Chondrocyte (in vitro differentiated cells): Measurements from ENCODE around the gene CILP. TPM values are rescaled to one million over a fixed set of nuclear protein-coding genes. Genes with fewer than 3 reads are reported as not detected.

Experiments
- DNase-seq: peaks from one replicate; pipeline ENCODE4 v3.0.0; 2021; ENCODE audit warnings: mixed read lengths, low spot score
- H3K27ac Mint-ChIP-seq: one replicate; pipeline ENCODE4 v1.8.0; 2021; ENCODE audit warnings: mild to moderate bottlenecking, moderate library complexity, mixed read lengths; ENCODE audit not compliant: unreplicated experiment
- H3K27me3 Mint-ChIP-seq: 2 replicates; pipeline ENCODE4 v1.8.0; 2021; ENCODE audit warnings: low read depth, mixed read lengths
- H3K36me3 Mint-ChIP-seq: 2 replicates; pipeline ENCODE4 v1.8.0; 2021; ENCODE audit warnings: low read depth, mixed read lengths
- H3K4me1 Mint-ChIP-seq: 2 replicates; pipeline ENCODE4 v1.8.0; 2021; ENCODE audit warnings: low read depth, mild to moderate bottlenecking, mixed read lengths
- H3K4me3 Mint-ChIP-seq: one replicate; pipeline ENCODE4 v1.8.0; 2021; ENCODE audit warnings: mild to moderate bottlenecking, moderate library complexity, mixed read lengths; ENCODE audit not compliant: unreplicated experiment
- H3K9me3 Mint-ChIP-seq: 2 replicates; pipeline ENCODE4 v1.8.0; 2021; ENCODE audit warnings: low read depth, mixed read lengths
- CTCF ChIP-seq: fragments of 200-600 bp; sonication (generic); IDR thresholded peaks from 2 replicates; pipeline ENCODE4 v1.5.0; 2021; ENCODE audit warnings: antibody characterized with exemption, mild to moderate bottlenecking, moderate library complexity
- total RNA-seq: library from RNA; stranded (reverse); gene quantifications from 3 replicates; pipeline ENCODE4 v1.2.1, GENCODE V29; 2021

Gene CILP
- total RNA-seq, 1 donor from 2014 or later, result 0.22 TPM

DNA sequence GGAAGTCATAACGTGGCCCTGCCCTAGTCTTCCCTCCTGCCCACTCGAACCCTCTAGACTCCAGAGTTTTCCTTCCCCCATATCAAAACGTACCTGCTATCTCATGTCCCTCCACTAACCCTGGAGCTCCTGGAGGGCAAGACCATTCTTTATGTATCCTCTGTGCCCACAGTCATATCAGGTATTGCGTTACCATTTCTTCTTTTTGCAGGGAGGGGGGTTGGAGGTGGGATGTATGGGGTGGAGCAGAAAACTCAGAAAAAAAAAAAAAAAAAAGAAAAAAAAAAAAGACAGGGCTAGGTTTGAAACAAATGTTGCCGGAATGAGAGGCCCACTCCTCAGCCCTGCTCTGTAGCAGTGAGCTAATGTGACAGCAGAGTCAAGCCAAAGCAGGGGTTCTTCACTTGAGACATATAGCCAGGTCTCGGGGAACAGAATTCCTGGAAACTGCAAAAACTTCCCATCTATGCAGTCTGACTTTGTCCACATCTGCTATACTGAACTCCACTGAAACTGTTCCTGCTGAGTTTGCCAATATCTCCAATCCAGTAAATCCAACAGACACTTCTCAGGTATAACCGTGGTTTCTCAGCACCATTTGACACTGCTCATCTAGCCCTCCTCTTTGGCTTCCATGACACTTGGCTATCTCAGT is 44.3 kb upstream of the CILP start:
- H3K27me3 Mint-ChIP-seq, result no peaks in the 10 kb centered on the region
- H3K4me1 Mint-ChIP-seq, result no peaks in the 10 kb centered on the region
- no peak for TF ChIP-seq CTCF
- no peak for DNase-seq
- H3K4me3 Mint-ChIP-seq, result no peak overlapping the region
- H3K36me3 Mint-ChIP-seq, result peaks cover 25% of the 10 kb centered on the region
- H3K27ac Mint-ChIP-seq, result no peak overlapping the region
- no peaks in the 10 kb centered on the region for H3K9me3 Mint-ChIP-seq

DNA sequence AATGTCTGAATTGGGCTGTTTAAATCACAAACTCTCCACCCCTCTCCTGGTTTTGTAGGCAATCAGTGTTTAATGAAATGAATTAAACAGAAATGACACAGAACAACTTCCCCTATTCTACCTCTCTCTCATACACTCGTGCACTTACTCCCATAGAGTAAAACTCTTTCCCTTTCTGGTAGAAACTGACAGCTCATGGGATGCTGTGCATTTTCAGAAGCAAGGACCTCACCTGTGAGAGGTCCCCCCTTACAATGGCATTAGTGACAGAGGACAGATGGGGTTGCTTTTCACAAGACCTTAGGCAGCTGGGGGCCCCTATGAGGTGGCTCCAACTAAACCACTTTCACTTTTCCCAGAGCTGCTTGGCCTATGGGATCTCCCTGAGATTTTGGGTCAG is 43.5 kb upstream of the CILP start:
- H3K4me3 Mint-ChIP-seq, result no peak overlapping the region

DNA sequence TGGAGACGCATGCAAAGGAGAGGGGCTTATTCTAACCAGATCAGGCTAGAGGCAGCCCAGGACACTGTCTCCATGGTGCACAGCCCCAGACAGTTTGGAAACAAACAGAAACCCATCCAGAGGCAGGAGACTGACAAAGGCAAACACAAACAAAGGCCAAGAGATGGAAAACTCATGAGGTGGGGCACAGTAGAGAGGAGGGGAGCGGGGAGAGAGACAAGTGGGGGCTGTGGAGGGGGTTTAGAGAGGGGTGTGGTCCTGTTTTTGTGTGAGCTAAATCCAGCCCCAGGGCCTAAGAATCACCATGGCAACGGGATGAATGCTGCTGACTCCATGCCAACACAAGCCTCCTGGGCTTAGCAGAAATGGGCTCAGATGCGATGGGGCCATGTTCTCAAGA is 43.1 kb upstream of the CILP start:
- no peak overlapping the region for H3K4me3 Mint-ChIP-seq
- no peak overlapping the region for H3K27ac Mint-ChIP-seq
- no peaks in the 10 kb centered on the region for H3K9me3 Mint-ChIP-seq
- H3K4me1 Mint-ChIP-seq, result no peaks in the 10 kb centered on the region
- H3K27me3 Mint-ChIP-seq, result no peaks in the 10 kb centered on the region
- TF ChIP-seq CTCF, result no peak
- DNase-seq, result no peak
- peaks cover 15% of the 10 kb centered on the region for H3K36me3 Mint-ChIP-seq

More for the DNA sequence above, 43.5 kb upstream of the CILP start:
- no peaks in the 10 kb centered on the region for H3K27me3 Mint-ChIP-seq
- H3K4me1 Mint-ChIP-seq, result no peaks in the 10 kb centered on the region
- peaks cover 17% of the 10 kb centered on the region for H3K36me3 Mint-ChIP-seq
- H3K27ac Mint-ChIP-seq, result no peak overlapping the region
- DNase-seq, result no peak
- no peak for TF ChIP-seq CTCF
- H3K9me3 Mint-ChIP-seq, result no peaks in the 10 kb centered on the region

DNA sequence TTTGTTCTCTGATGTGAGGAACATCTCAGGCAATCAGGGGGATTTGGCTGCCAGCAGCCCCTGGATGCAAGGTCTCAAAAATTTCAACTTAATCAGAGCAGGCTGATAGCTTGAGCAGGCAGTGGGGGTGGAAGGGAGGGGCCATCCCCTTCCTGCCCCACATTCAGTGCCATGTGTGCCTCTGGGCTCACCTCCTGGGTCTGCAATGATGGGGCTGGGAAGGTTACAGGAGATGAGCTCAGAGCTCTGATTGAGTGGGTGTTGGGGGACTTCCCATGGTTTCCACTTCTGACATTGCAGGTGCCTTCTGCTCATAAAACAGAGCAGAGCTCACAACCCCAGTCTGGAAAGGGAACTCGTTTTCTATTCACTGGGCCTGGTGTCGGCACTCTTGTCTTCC is 38.4 kb upstream of the CILP start:
- no peak for DNase-seq
- Mint-ChIP-seq H3K27me3 (no peaks in the 10 kb centered on the region), H3K9me3 (no peaks in the 10 kb centered on the region), H3K4me3 (no peak overlapping the region), H3K4me1 (no peaks in the 10 kb centered on the region), H3K36me3 (peaks cover 9% of the 10 kb centered on the region), H3K27ac (no peak overlapping the region)
- TF ChIP-seq CTCF, result no peak

DNA sequence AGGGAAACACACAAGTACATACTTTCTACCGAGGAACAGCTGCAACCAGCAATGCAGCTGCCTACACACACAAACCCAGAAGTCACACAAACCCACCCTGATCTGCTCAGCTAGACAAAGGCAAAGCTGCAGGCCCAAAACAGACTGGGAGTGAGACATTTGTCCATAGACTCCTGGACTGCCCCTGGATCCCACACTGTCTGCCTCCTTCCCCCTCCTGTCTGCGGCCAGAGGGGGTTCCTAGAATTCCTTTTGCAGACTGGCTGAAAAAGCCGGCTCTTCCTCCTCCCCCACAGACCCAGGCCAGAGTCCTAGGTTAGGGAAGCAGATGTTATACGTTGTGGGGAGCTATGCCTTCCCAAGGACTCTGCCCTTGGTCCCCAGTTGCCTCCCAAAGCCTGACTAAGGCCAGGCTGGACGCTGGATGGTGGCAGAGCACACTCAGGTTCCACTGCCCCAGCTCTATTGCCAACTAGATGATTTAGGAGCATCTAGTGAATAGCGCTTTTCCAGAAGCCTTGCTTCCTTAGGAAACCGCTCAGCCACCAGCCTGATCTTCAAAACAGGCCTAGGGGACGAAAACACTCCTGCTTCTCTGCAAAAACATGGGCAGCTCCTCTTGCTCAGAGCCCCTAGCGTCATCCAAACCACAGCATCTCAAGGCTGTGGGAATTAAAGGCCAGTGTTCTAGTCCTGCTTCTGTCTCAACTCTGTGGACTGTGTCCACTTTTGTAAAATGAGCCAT is 37.4 kb upstream of the CILP start:
- TF ChIP-seq CTCF, result no peak
- no peaks in the 10 kb centered on the region for H3K4me1 Mint-ChIP-seq
- H3K27ac Mint-ChIP-seq, result no peak overlapping the region

More for the DNA sequence above, 37.4 kb upstream of the CILP start:
- Mint-ChIP-seq H3K27me3 (no peaks in the 10 kb centered on the region), H3K36me3 (peaks cover 9% of the 10 kb centered on the region), H3K4me3 (no peak overlapping the region), H3K9me3 (no peaks in the 10 kb centered on the region)
- DNase-seq, result no peak
